Aorta (tissue), 5 donors: ENCODE data around the gene MXRA7. TPM values are rescaled to one million over a fixed set of nuclear protein-coding genes. Genes with fewer than 3 reads are reported as not detected.
"Not testable (repeated sequence)": the region's sequence is repeated elsewhere in the genome, so short reads cannot be mapped to it uniquely, and the experiment has no call there.

Experiments
- ATAC-seq: fragments of 200-7000 bp; cut with Tn5 transposase; one replicate; pipeline ENCODE4 v1.9.1; 2022; ENCODE audit warnings: moderate library complexity; ENCODE audit not compliant: low FRiP score
- DNase-seq, 2 donors: peaks; one replicate each; pipeline ENCODE4 v3.0.0-alpha.2; 2020
- H3K27ac ChIP-seq, 2 donors: one replicate each; pipeline ENCODE4 v1.5.1; 2013; ENCODE audit warnings: low read length in 2 of 2, mild to moderate bottlenecking in 2 of 2, moderate library complexity in 2 of 2, control low read depth in 1 of 2, inconsistent platforms in 1 of 2, low read depth in 1 of 2
- H3K27me3 ChIP-seq, 2 donors: one replicate each; pipeline ENCODE4 v1.6.1; 2013; ENCODE audit warnings: control low read depth in 1 of 2, low read length in 1 of 2, mild to moderate bottlenecking in 1 of 2, moderate library complexity in 1 of 2; ENCODE audit not compliant: insufficient read depth in 2 of 2, control insufficient read depth in 1 of 2
- H3K36me3 ChIP-seq, 2 donors: one replicate each; pipeline ENCODE4 v1.6.1; 2013; ENCODE audit warnings: control low read depth in 1 of 2, low read length in 1 of 2, mild to moderate bottlenecking in 1 of 2; ENCODE audit not compliant: insufficient read depth in 2 of 2, control insufficient read depth in 1 of 2
- H3K4me1 ChIP-seq, 2 donors: one replicate each; pipeline ENCODE4 v1.6.1; 2013; ENCODE audit warnings: low read length in 2 of 2, control low read depth in 1 of 2, mild to moderate bottlenecking in 1 of 2, moderate library complexity in 1 of 2; ENCODE audit not compliant: insufficient read depth in 2 of 2, control insufficient read depth in 1 of 2
- H3K4me3 ChIP-seq, 2 donors: one replicate each; pipeline ENCODE4 v1.5.1; 2013; ENCODE audit warnings: low read length in 2 of 2, control low read depth in 1 of 2, mild to moderate bottlenecking in 1 of 2
- H3K9me3 ChIP-seq: one replicate; pipeline ENCODE4 v1.6.1; 2013; ENCODE audit warnings: mild to moderate bottlenecking, low read length; ENCODE audit not compliant: control insufficient read depth
- WGBS, 2 donors: extraction: QIAGEN DNeasy Blood & Tissue Kit; methylation state at CpG; one replicate each; pipeline ENCODE4 v1.1.7; 2013; 5-methylcytosine and 5-hydroxymethylcytosine counted together
- intact Hi-C, 2 donors: fragments of 100-400 bp; cut with DNase I; formaldehyde crosslinking; loops; one replicate each; pipeline versions ENCODE4 v1.14.2 to v1.15.0; 2022
- polyA plus RNA-seq, 2 donors: library from polyadenylated mRNA; stranded (reverse); fragments of 200-250 nt; gene quantifications; one replicate each; pipeline ENCODE4 v1.2.3, GENCODE V29; 2013
- total RNA-seq, 2 donors: library from RNA; stranded (reverse); fragmentation: NEBNext Ultra II Directional; extraction: Animal tissue kit (Norgen Biotek cat#: 25700); gene quantifications; one replicate each; pipeline ENCODE4 v1.2.1, GENCODE V29; 2021
- donor health status: healthy with polysubstance abuse.
- donor health status: Bipolar disorder and iron deficiency.
- donor health status: DM: no; HTN: no; CAD: no.
- donor health status: DM: no; HTN: no; CAD: no.
- donor health status: DM: yes; HTN: yes; CAD: no.

Gene MXRA7
- total and polyA plus RNA-seq, 4 donors: 256 to 465 (median 310) TPM

GRCh38 chr17:76643553-76644148, 67.1 kb downstream of the MXRA7 start, which contains the start of gene ST6GALNAC1:
ST6GALNAC1 (minus strand) TSS chr17:76643757; CDS start chr17:76643638, 119 bp downstream.
- peaks cover 2% of the 10 kb centered on the region for H3K9me3 ChIP-seq
- no peaks in the 10 kb centered on the region for H3K36me3 ChIP-seq
- intact Hi-C loops: no loop called here
- ATAC-seq: no peak
- H3K27ac ChIP-seq: no peak within 1 kb of the TSS
- no peak for DNase-seq
- WGBS, 2 donors: 74 to 79% methylated on average over 7 of the region's 7 CpGs
- no peak within 1 kb of the TSS for H3K4me3 ChIP-seq
- no peaks in the 10 kb centered on the region for H3K27me3 ChIP-seq
- H3K4me1 ChIP-seq: no peaks in the 10 kb centered on the region

GRCh38 chr17:76642994-76643393, 67.8 kb downstream of the MXRA7 start:
- H3K36me3 ChIP-seq: no peaks in the 10 kb centered on the region
- H3K27ac ChIP-seq: no peak overlapping the region
- DNase-seq: no peak
- intact Hi-C loops: no loop called here
- peaks cover 2% of the 10 kb centered on the region for H3K9me3 ChIP-seq
- ATAC-seq: no peak
- H3K4me3 ChIP-seq: no peak overlapping the region
- WGBS, 2 donors: 56 to 58% methylated on average over 6 of the region's 6 CpGs
- H3K4me1 ChIP-seq: no peaks in the 10 kb centered on the region
- H3K27me3 ChIP-seq: no peaks in the 10 kb centered on the region

- 90 to 92% methylated on average over 5 of the region's 5 CpGs for WGBS, 2 donors
- H3K36me3 ChIP-seq: no peaks in the 10 kb centered on the region
- H3K4me1 ChIP-seq: no peaks in the 10 kb centered on the region
- H3K27ac ChIP-seq: no peak overlapping the region
- intact Hi-C loops: no loop called here
- ATAC-seq (no peak), DNase-seq (no peak)
- no peaks in the 10 kb centered on the region for H3K27me3 ChIP-seq
- H3K4me3 ChIP-seq: no peak overlapping the region
- H3K9me3 ChIP-seq: peaks cover 2% of the 10 kb centered on the region
Observed at GRCh38 chr17:76642032-76642561, 68.7 kb downstream of the MXRA7 start.

- DNase-seq: no peak
- intact Hi-C loops: no loop called here
- no peak for ATAC-seq
- Histone ChIP-seq H3K36me3 (no peaks in the 10 kb centered on the region), H3K4me1 (no peaks in the 10 kb centered on the region), H3K27ac (no peak overlapping the region), H3K27me3 (no peaks in the 10 kb centered on the region), H3K4me3 (no peak overlapping the region), H3K9me3 (peaks cover 2% of the 10 kb centered on the region)
- 47 to 51% methylated on average over 3 of the region's 3 CpGs for WGBS, 2 donors
Observed at GRCh38 chr17:76641501-76641900, 69.3 kb downstream of the MXRA7 start.

- intact Hi-C loops: no loop called here
- H3K4me1 ChIP-seq: no peaks in the 10 kb centered on the region
- no peaks in the 10 kb centered on the region for H3K36me3 ChIP-seq
- H3K27me3 ChIP-seq: no peaks in the 10 kb centered on the region
- ATAC-seq (no peak), DNase-seq (no peak)
- 65% methylated on average over 6 of the region's 6 CpGs for WGBS, 2 donors
- H3K9me3 ChIP-seq: peaks cover 2% of the 10 kb centered on the region
- H3K27ac ChIP-seq: no peak overlapping the region
- no peak overlapping the region for H3K4me3 ChIP-seq
Observed at GRCh38 chr17:76640550-76641380, 70.0 kb downstream of the MXRA7 start.

DNA sequence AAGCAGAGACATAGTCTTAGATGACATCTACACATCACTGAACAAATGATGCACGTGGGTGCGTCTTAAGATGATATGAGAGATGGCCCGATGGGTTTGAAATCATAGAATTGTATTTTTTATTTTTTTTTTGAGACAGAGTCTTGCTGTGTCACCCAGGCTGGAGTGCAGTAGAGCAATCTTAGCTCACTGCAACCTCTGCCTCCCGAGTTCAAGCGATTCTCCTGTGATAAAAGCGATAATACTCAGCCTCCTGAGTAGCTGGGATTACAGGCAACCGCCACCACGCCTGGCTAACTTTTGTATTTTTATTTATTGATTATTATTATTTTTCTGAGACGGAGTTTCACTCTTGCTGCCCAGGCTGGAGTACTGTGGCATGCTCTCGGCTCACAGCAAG, 72.5 kb downstream of the MXRA7 start:
- no peak for DNase-seq
- Histone ChIP-seq H3K36me3 (no peaks in the 10 kb centered on the region), H3K9me3 (no peaks in the 10 kb centered on the region), H3K4me1 (no peaks in the 10 kb centered on the region), H3K27me3 (no peaks in the 10 kb centered on the region), H3K27ac (no peak overlapping the region), H3K4me3 (no peak overlapping the region)
- intact Hi-C loops: no loop called here
- no peak for ATAC-seq
- WGBS, 2 donors: 88 to 91% methylated on average over 10 of the region's 10 CpGs

GRCh38 chr17:76636486-76637206, 74.1 kb downstream of the MXRA7 start:
- DNase-seq, H3K36me3 ChIP-seq, ATAC-seq, H3K4me3 ChIP-seq, intact Hi-C loops, H3K27me3 ChIP-seq, H3K9me3 ChIP-seq, H3K27ac ChIP-seq, H3K4me1 ChIP-seq: not testable (repeated sequence)
- WGBS, 2 donors: 82% methylated on average over 21 to 22 of the region's 27 CpGs

DNA sequence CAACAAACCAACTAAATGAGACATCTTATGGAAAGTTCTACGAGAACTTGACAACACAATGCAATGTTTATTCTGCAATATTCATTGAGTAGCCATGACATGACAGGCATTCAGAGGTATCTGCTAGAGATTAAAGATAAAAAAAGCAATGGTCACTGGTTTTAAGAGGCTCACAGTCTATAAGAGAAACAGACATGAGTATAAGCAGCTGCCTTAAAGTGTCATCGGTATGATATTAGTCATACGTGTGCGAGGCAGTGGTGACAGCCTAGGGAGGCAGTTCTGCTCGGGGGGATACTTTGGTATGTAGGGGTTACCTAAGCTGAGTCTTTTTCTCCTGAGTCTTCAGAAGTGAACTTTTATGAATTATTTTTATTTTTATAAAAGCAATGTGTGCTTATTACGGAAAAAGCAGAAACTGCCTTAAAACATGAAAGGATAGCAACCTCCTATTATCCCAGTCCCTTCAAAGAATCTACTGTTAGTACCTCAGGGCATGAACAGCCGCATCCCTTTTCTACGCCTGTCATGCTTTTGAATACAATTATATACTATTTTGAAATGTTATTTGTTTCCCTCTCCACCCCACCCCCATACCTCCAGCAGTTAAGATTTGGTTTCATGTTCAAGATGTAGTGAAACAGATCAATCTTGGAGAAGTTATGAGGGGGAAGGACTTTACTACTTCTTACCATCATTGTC, 75.0 kb downstream of the MXRA7 start:
- no peaks in the 10 kb centered on the region for H3K4me1 ChIP-seq
- no peak overlapping the region for H3K27ac ChIP-seq
- no peaks in the 10 kb centered on the region for H3K36me3 ChIP-seq
- DNase-seq (no peak), ATAC-seq (no peak)
- no peak overlapping the region for H3K4me3 ChIP-seq
- intact Hi-C loops: no loop called here
- H3K9me3 ChIP-seq: no peaks in the 10 kb centered on the region
- no peaks in the 10 kb centered on the region for H3K27me3 ChIP-seq
- 52 to 56% methylated on average over 8 of the region's 8 CpGs for WGBS, 2 donors
